Measurements from ENCODE around the gene MPP3. TPM values are rescaled to one million over a fixed set of nuclear protein-coding genes. Genes with fewer than 3 reads are reported as not detected.

MPP3 gene
- total RNA-seq, 1 experiment from 2014 or later, result 19.9 TPM

GRCh38 chr17:43805117-43805516 is 27.8 kb downstream of the MPP3 start:
- H3K36me3 Mint-ChIP-seq (ENCODE audit: insufficient read depth, unreplicated experiment), result peaks cover 6% of the 10 kb centered on the region
- no peaks in the 10 kb centered on the region for H3K4me1 Mint-ChIP-seq (ENCODE audit: low read depth, unreplicated experiment)
- H3K9me3 Mint-ChIP-seq (ENCODE audit: low read depth, unreplicated experiment), result no peaks in the 10 kb centered on the region
- intact Hi-C loops (cut with micrococcal nuclease; ENCODE audit: unreplicated experiment), result no loop called here
- no TSS peak for BruUV-seq (replicated peaks)
- DNase-seq, result no peak
- H3K4me3 Mint-ChIP-seq (ENCODE audit: low read depth, unreplicated experiment), result no peak overlapping the region
- TF ChIP-seq CTCF (IDR thresholded peaks at IDR 0.05; ENCODE audit: unreplicated experiment), result no peak
- no peak overlapping the region for H3K27ac Mint-ChIP-seq (ENCODE audit: unreplicated experiment)
- no peaks in the 10 kb centered on the region for H3K27me3 Mint-ChIP-seq (ENCODE audit: unreplicated experiment)
- CTCF ChIA-PET, result interaction anchor here (1.1 kb wide), 1 partner anchor 38 kb away, joined by 3 read pairs; no protein-coding TSS in a partner anchor

DNA sequence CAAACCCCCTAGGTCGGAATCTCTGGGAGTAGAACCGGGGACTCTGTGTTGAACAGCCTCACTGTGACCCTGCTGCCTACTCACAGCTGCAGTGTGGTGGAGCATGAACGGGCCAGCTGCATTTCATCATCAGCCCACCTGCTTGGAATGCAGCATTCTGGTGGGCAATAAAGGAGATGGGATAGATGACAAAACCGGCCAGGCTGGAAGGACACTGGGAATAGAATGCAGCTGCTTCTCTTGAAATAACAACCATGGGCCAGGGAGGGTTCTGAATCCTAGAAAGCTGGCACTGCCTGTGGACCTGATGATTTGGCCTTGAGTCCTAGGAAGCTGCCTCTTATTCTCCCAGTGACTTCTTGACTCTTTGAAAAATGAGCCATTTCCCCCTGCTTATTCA is 29.2 kb downstream of the MPP3 start:
- Mint-ChIP-seq H3K9me3 (ENCODE audit: low read depth, unreplicated experiment) (no peaks in the 10 kb centered on the region), H3K4me1 (ENCODE audit: low read depth, unreplicated experiment) (no peaks in the 10 kb centered on the region), H3K36me3 (ENCODE audit: insufficient read depth, unreplicated experiment) (peaks cover 6% of the 10 kb centered on the region), H3K27ac (ENCODE audit: unreplicated experiment) (no peak overlapping the region), H3K27me3 (ENCODE audit: unreplicated experiment) (no peaks in the 10 kb centered on the region), H3K4me3 (ENCODE audit: low read depth, unreplicated experiment) (no peak overlapping the region)
- CTCF ChIA-PET, result no interaction called here
- intact Hi-C loops (cut with micrococcal nuclease; ENCODE audit: unreplicated experiment), result no loop called here
- BruUV-seq (replicated peaks), result no TSS peak
- TF ChIP-seq CTCF (IDR thresholded peaks at IDR 0.05; ENCODE audit: unreplicated experiment), result no peak
- no peak for DNase-seq

DNA sequence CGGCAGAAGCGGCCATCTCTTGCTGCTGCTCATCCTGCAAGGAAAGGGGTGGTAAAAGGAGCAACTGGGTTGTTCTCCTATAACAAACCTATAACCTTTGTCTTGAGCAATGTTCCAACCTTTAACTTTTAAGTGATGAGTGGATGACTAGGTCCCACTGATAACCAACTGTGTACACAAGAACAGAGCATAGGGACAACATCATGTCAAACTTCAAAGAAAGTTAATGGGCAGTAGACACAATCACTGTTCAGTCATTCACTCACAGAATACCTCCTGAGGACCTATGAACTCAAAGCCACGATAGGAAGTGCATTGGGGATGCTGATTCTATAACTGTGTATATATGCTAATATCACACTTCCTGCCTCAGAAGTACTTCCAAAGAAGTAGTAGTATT is 31.1 kb downstream of the MPP3 start:
- Mint-ChIP-seq H3K4me3 (ENCODE audit: low read depth, unreplicated experiment) (no peak overlapping the region), H3K27ac (ENCODE audit: unreplicated experiment) (no peak overlapping the region), H3K4me1 (ENCODE audit: low read depth, unreplicated experiment) (no peaks in the 10 kb centered on the region), H3K9me3 (ENCODE audit: low read depth, unreplicated experiment) (peaks cover 3% of the 10 kb centered on the region), H3K36me3 (ENCODE audit: insufficient read depth, unreplicated experiment) (peaks cover 7% of the 10 kb centered on the region), H3K27me3 (ENCODE audit: unreplicated experiment) (peaks cover 9% of the 10 kb centered on the region)
- no peak for DNase-seq
- BruUV-seq (replicated peaks), result no TSS peak
- TF ChIP-seq CTCF (IDR thresholded peaks at IDR 0.05; ENCODE audit: unreplicated experiment), result no peak
- intact Hi-C loops (cut with micrococcal nuclease; ENCODE audit: unreplicated experiment), result no loop called here
- CTCF ChIA-PET, result no interaction called here

GRCh38 chr17:43800736-43801135 is 32.2 kb downstream of the MPP3 start:
- H3K27ac Mint-ChIP-seq (ENCODE audit: unreplicated experiment), result no peak overlapping the region
- no TSS peak for BruUV-seq (replicated peaks)
- H3K27me3 Mint-ChIP-seq (ENCODE audit: unreplicated experiment), result peaks cover 20% of the 10 kb centered on the region
- intact Hi-C loops (cut with micrococcal nuclease; ENCODE audit: unreplicated experiment), result no loop called here
- DNase-seq, result no peak
- H3K36me3 Mint-ChIP-seq (ENCODE audit: insufficient read depth, unreplicated experiment), result peaks cover 4% of the 10 kb centered on the region
- peaks cover 3% of the 10 kb centered on the region for H3K9me3 Mint-ChIP-seq (ENCODE audit: low read depth, unreplicated experiment)
- H3K4me3 Mint-ChIP-seq (ENCODE audit: low read depth, unreplicated experiment), result no peak overlapping the region
- TF ChIP-seq CTCF (IDR thresholded peaks at IDR 0.05; ENCODE audit: unreplicated experiment), result no peak
- CTCF ChIA-PET, result no interaction called here
- H3K4me1 Mint-ChIP-seq (ENCODE audit: low read depth, unreplicated experiment), result no peaks in the 10 kb centered on the region

All from Calu3 (cell line).